Left colon (tissue), 2 donors: Measurements from ENCODE around the gene CRLF3. TPM values are rescaled to one million over a fixed set of nuclear protein-coding genes. Genes with fewer than 3 reads are reported as not detected.
"Not testable (repeated sequence)": the region's sequence is repeated elsewhere in the genome, so short reads cannot be mapped to it uniquely, and the experiment has no call there.

Source experiments
- ATAC-seq: fragments of 200-7000 bp; cut with Tn5 transposase; one replicate; pipeline ENCODE4 v1.9.1; 2020; ENCODE audit warnings: mild to moderate bottlenecking, moderate library complexity
- DNase-seq, 2 donors: peaks; one replicate each; pipeline ENCODE4 v3.0.0-alpha.2; 2020
- intact Hi-C, 2 donors: fragments of 100-400 bp; cut with DNase I in 1 of 2; cut with micrococcal nuclease in 1 of 2; formaldehyde crosslinking; loops; one replicate each; pipeline versions ENCODE4 v1.11.2 to v1.14.0; 2022; cut with DNase I, micrococcal nuclease
- total RNA-seq, 2 donors: library from RNA; stranded (reverse); fragmentation: NEBNext Ultra II Directional; extraction: Animal tissue kit (Norgen Biotek cat#: 25700); gene quantifications; one replicate each; pipeline ENCODE4 v1.2.1, GENCODE V29; 2021
- donor health status: DM: no; HTN: no; CAD: no.
- donor health status: DM: yes; HTN: yes; CAD: no.

The CRLF3 gene
- total RNA-seq, 2 donors from 2014 or later: 13.5 to 15.5 TPM

- DNase-seq (no peak), ATAC-seq (no peak)
- intact Hi-C loops: no loop called here
These were observed 4.4 kb downstream of the CRLF3 start for GRCh38 chr17:30819971-30820705.

GRCh38 chr17:30816165-30816564 lies 8.3 kb downstream of the CRLF3 start:
- intact Hi-C loops: no loop called here
- ATAC-seq (no peak), DNase-seq (no peak)

DNA sequence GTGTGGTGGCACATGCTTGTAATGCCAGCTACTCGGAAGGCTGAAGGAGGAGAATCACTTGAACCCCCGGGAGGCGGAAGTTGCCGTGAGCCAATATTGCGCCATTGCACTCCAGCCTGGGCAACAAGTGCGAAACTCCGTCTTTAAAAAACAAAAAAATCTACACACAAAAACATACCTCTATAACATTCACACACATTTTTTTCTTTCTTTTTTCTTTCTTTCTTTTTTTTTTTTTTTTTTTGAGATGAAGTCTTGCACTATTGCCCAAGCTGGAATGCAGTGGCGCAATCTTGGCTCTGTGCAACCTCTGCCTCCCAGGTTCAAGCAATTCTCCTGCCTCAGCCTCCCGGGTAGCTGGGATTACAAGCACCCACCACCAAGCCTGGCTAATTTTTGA lies 9.6 kb downstream of the CRLF3 start:
- DNase-seq, ATAC-seq, intact Hi-C loops: not testable (repeated sequence)

DNA sequence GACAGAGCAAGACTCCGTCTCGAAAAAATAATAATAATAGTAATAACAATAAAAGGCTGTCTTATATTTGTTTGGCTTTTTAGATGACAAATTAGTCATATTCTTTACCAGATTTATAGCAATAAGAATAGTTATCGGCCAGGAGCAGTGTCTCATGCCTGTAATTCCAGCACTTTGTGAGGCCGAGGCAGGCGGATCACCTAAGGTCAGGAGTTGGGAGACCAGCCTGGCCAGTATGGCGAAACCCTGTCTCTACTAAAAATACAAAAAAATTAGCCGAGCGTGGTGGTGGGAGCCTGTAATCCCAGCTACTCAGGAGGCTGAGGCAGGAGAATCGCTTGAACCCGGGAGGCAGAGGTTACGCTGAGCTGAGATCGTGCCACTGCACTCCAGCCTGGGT lies 10.3 kb downstream of the CRLF3 start:
- ATAC-seq, intact Hi-C loops, DNase-seq: not testable (repeated sequence)

GRCh38 chr17:30812218-30813177 lies 12.0 kb downstream of the CRLF3 start:
- DNase-seq (no peak), ATAC-seq (no peak)
- intact Hi-C loops: no loop called here

- intact Hi-C loops: no loop called here
- no peak for DNase-seq
- no peak for ATAC-seq
These were observed 14.6 kb downstream of the CRLF3 start for GRCh38 chr17:30809867-30810266.

GRCh38 chr17:30808785-30809286 lies 15.7 kb downstream of the CRLF3 start:
- intact Hi-C loops: no loop called here
- ATAC-seq: peak; percentile 48
- DNase-seq: no peak

DNA sequence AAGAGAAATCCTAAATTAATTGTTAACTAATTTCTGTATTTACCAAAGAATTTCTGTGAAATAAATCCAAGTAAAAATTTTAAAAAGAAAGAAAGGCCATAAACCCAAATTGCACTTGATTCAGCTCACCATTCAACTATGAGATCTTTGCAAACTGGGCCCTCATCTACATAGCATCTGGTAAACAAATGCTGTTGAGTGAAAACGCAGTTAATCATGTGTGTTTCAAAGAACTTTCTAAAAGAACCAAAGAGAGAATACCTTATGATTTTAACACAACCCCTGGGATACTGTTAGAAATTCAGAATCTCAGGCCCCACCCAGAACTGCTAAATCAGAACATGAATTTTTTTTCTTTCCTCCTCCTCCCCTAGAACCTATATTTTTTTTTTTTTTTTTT lies 16.6 kb downstream of the CRLF3 start:
- intact Hi-C loops: no loop called here
- ATAC-seq (no peak), DNase-seq (no peak)

GRCh38 chr17:30805944-30806456 lies 18.5 kb downstream of the CRLF3 start:
- DNase-seq: no peak
- intact Hi-C loops: no loop called here
- no peak for ATAC-seq

- ATAC-seq (no peak), DNase-seq (no peak)
- intact Hi-C loops: no loop called here
These were observed 22.8 kb downstream of the CRLF3 start for GRCh38 chr17:30801671-30802070.

GRCh38 chr17:30796016-30796415 lies 28.5 kb downstream of the CRLF3 start:
- ATAC-seq (no peak), DNase-seq (no peak)
- intact Hi-C loops: no loop called here

DNA sequence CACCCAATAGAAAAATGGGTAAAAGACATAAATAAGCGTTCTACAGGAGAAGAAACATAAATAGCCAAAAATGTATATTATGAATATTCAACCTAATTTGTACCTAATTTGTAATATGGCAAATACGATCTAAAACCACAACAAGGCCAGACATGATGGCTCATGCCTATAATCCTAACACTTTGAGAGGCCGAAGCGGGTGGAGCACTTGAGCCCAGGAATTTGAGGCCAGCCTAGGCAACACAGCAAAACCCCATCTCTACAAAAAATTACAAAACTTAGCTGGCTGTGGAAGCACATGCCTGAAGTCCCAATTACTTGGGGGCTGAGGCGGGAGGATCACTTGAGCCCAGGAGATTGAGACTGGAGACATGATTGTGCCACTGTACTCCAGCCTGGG lies 30.1 kb downstream of the CRLF3 start:
- intact Hi-C loops: no loop called here
- ATAC-seq (no peak), DNase-seq (no peak)

GRCh38 chr17:30793282-30793977 lies 31.1 kb downstream of the CRLF3 start:
- DNase-seq (no peak), ATAC-seq (no peak)
- intact Hi-C loops: no loop called here

DNA sequence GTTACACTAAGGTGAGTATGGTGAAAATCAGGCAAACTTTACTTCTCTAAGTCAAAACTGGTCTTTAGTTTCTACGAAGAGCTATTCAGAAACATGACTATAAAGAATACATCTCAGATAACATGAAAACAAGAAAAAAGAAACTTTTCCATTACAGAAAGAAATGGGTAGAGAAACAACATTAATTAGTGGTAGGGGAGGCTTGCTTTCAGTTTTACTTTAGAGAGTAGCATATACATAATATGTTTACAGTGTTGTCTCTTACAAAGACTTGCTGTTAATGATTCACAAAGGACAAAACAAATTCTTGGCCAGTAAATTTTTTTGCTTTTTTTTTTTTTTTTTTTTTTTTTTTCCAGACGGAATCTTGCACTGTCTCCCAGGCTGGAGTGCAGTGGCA lies 34.2 kb downstream of the CRLF3 start:
- peak; percentile 18 for ATAC-seq
- intact Hi-C loops: no loop called here
- no peak for DNase-seq

- intact Hi-C loops: no loop called here
- DNase-seq (no peak), ATAC-seq (no peak)
These were observed 35.6 kb downstream of the CRLF3 start for GRCh38 chr17:30788918-30789317.

- no peak for ATAC-seq
These were observed 42.3 kb downstream of the CRLF3 start for GRCh38 chr17:30782206-30782605.

DNA sequence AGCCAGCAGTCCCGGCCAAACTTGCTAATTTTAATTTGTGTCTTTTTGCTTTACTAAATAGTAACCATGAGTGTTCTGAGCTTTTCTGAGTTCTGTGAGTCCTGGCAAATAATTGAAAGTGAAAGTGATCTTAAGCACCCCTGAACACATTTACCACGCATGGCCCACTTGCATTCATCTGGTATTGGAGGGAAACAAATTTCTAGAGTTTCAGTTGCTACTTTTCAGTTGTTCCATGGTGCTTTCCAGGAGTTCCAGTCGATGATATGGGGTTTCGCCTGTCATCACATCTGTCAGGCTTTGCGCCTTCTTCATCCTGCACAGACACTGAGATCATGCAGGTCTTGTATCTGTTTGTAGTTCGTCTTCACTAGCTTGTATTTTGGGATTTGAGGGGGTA lies 44.1 kb downstream of the CRLF3 start:
- ATAC-seq: no peak
- DNase-seq: no peak
- intact Hi-C loops: no loop called here

More at GRCh38 chr17:30782206-30782605, 42.3 kb downstream of the CRLF3 start:
- no peak for DNase-seq
- intact Hi-C loops: no loop called here

DNA sequence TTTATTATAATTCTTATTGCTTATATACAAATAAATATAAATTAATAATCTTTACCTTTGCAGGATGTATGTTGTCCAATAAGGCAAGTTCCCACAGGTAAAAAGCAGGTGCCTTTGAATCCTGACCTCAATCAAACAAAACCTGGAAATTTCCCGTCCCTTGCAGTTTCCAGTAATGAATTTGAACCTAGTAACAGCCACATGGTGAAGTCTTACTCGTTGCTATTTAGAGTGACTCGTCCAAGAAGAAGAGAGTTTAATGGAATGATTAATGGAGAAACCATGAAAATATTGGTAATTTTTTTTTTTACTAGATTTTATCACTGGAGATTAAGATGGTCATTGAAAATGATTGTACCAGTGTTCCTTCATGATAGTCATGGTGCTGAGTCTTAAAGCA lies 55.7 kb downstream of the CRLF3 start:
- intact Hi-C loops, DNase-seq, ATAC-seq: not testable (repeated sequence)
